ENCODE measurements around the gene HID1. TPM values are rescaled to one million over a fixed set of nuclear protein-coding genes. Genes with fewer than 3 reads are reported as not detected.

HID1 gene
- total RNA-seq, 1 experiment from 2014 or later, result 43.8 TPM

DNA sequence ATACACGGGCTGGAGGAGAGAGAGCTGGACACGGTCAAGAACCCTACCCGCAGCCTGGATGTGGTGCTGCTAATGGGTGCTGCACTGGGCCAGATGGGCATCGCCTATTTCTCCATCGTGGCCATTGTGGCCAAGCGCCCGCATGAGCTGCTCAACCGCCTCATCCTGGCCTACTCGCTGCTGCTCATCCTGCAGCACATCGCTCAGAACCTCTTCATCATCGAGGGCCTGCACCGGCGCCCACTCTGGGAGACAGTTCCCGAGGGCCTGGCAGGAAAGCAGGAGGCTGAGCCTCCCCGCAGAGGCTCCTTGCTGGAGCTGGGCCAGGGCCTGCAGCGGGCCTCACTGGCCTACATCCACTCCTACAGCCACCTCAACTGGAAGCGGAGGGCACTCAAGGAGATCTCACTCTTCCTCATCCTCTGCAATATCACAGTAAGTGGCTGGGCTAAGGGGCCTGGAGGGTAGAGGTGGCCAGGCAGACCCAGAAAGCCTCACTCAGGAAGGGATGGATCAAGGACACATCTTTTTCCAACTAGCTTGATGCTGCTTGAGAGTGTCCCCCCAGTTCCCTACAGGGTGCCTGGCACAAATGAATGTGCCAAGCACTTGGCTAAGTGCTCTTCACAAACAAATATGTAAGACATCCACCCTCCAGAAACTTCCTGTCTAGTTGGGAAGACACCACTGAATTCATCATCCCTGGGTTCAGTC, 25.4 kb downstream of the HID1 start:
- POLR2A ChIA-PET, result interaction anchor here (1.0 kb wide), 1 partner anchor 33 kb away, joined by 3 read pairs; no protein-coding TSS in a partner anchor
- H3K27ac ChIP-seq (ENCODE audit: low read depth, low read length), result no peak overlapping the region
- H3K9me3 ChIP-seq (ENCODE audit: control insufficient read depth in 1 of 2, insufficient read depth in 1 of 2, low read depth in 1 of 2, low read length in 2 of 2), result no peaks in the 10 kb centered on the region
- no peaks in the 10 kb centered on the region for H3K27me3 ChIP-seq (ENCODE audit: insufficient read depth, low read length)
- BruUV-seq (replicated peaks), result no TSS peak
- TF ChIP-seq POLR2A (IDR thresholded peaks at IDR 0.05; ENCODE audit: borderline replicate concordance, extremely low read depth, insufficient read depth, insufficient read length) (no peak), CBX3 (IDR thresholded peaks at IDR 0.05; ENCODE audit: low read depth) (no peak), ATF3 (IDR thresholded peaks at IDR 0.05) (no peak), TCF7L2 (IDR thresholded peaks at IDR 0.05; ENCODE audit: borderline replicate concordance, extremely low read depth, insufficient read depth, insufficient read length) (no peak), SRF (IDR thresholded peaks at IDR 0.05; ENCODE audit: low read depth) (no peak), EGR1 (IDR thresholded peaks at IDR 0.05; ENCODE audit: low read depth) (no peak), ZNF274 (IDR thresholded peaks at IDR 0.05; ENCODE audit: low read depth, low read length) (no peak), FOSL1 (IDR thresholded peaks at IDR 0.05; ENCODE audit: low read depth) (no peak), EZH2 (IDR thresholded peaks at IDR 0.05) (no peak), ZBTB33 (IDR thresholded peaks at IDR 0.05; ENCODE audit: extremely low read depth, insufficient replicate concordance, low read length) (no peak), SP1 (IDR thresholded peaks at IDR 0.05; ENCODE audit: low read depth) (no peak), ZFX (IDR thresholded peaks at IDR 0.05) (no peak), SIN3A (IDR thresholded peaks at IDR 0.05; ENCODE audit: low read depth) (no peak), CEBPB (IDR thresholded peaks at IDR 0.05; ENCODE audit: low read depth) (no peak), EZH2phosphoT487 (IDR thresholded peaks at IDR 0.05; ENCODE audit: borderline replicate concordance) (no peak), YY1 (IDR thresholded peaks at IDR 0.05; ENCODE audit: extremely low read depth, insufficient replicate concordance, low read depth, low read length) (no peak), RAD21 (IDR thresholded peaks at IDR 0.05; ENCODE audit: low read depth) (no peak), MAX (IDR thresholded peaks at IDR 0.05) (no peak)
- TF ChIP-seq, protein P1, sequence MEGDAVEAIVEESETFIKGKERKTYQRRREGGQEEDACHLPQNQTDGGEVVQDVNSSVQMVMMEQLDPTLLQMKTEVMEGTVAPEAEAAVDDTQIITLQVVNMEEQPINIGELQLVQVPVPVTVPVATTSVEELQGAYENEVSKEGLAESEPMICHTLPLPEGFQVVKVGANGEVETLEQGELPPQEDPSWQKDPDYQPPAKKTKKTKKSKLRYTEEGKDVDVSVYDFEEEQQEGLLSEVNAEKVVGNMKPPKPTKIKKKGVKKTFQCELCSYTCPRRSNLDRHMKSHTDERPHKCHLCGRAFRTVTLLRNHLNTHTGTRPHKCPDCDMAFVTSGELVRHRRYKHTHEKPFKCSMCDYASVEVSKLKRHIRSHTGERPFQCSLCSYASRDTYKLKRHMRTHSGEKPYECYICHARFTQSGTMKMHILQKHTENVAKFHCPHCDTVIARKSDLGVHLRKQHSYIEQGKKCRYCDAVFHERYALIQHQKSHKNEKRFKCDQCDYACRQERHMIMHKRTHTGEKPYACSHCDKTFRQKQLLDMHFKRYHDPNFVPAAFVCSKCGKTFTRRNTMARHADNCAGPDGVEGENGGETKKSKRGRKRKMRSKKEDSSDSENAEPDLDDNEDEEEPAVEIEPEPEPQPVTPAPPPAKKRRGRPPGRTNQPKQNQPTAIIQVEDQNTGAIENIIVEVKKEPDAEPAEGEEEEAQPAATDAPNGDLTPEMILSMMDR (IDR thresholded peaks at IDR 0.05 in 2 of 3, conservative IDR thresholded peaks at IDR 0.05 in 1 of 3; ENCODE audit: borderline replicate concordance in 1 of 3, insufficient read depth in 1 of 3, low read depth in 2 of 3, low read length in 2 of 3), result no peak
- TF ChIP-seq, protein P2, sequence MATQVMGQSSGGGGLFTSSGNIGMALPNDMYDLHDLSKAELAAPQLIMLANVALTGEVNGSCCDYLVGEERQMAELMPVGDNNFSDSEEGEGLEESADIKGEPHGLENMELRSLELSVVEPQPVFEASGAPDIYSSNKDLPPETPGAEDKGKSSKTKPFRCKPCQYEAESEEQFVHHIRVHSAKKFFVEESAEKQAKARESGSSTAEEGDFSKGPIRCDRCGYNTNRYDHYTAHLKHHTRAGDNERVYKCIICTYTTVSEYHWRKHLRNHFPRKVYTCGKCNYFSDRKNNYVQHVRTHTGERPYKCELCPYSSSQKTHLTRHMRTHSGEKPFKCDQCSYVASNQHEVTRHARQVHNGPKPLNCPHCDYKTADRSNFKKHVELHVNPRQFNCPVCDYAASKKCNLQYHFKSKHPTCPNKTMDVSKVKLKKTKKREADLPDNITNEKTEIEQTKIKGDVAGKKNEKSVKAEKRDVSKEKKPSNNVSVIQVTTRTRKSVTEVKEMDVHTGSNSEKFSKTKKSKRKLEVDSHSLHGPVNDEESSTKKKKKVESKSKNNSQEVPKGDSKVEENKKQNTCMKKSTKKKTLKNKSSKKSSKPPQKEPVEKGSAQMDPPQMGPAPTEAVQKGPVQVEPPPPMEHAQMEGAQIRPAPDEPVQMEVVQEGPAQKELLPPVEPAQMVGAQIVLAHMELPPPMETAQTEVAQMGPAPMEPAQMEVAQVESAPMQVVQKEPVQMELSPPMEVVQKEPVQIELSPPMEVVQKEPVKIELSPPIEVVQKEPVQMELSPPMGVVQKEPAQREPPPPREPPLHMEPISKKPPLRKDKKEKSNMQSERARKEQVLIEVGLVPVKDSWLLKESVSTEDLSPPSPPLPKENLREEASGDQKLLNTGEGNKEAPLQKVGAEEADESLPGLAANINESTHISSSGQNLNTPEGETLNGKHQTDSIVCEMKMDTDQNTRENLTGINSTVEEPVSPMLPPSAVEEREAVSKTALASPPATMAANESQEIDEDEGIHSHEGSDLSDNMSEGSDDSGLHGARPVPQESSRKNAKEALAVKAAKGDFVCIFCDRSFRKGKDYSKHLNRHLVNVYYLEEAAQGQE (IDR thresholded peaks at IDR 0.05; ENCODE audit: low read depth), result no peak
- H4K20me1 ChIP-seq (ENCODE audit: insufficient read depth), result no peaks in the 10 kb centered on the region
- no peaks in the 10 kb centered on the region for H3K79me2 ChIP-seq (ENCODE audit: insufficient read depth, low read length)
- H3K4me3 ChIP-seq (replicated peaks in 1 of 2; ENCODE audit: low read depth in 1 of 2, low read length in 2 of 2), result no peak overlapping the region
- no peak for ATAC-seq
- no peak for DNase-seq (ENCODE audit: low read depth, low spot score)
- H3K9ac ChIP-seq (ENCODE audit: low read length), result no peak overlapping the region
- H3K9me2 ChIP-seq (ENCODE audit: insufficient read depth), result no peaks in the 10 kb centered on the region
- no peak overlapping the region for H2AFZ ChIP-seq (ENCODE audit: low read depth, low read length, poor library complexity, severe bottlenecking)
- H3K4me2 ChIP-seq (ENCODE audit: low read length), result no peak overlapping the region
- CTCF ChIA-PET, result interaction anchor here (1.4 to 4.1 kb wide), 2 partner anchors 11 to 14 kb away, joined by 4 to 24 read pairs; no protein-coding TSS in a partner anchor
- intact Hi-C loops (cut with micrococcal nuclease), result no loop called here
- no peaks in the 10 kb centered on the region for H3K36me3 ChIP-seq (ENCODE audit: control insufficient read depth in 1 of 2, insufficient read depth in 2 of 2, low read length in 2 of 2)
- peaks cover 12 to 26% of the 10 kb centered on the region in 2 experiments for H3K4me1 ChIP-seq (ENCODE audit: control insufficient read depth in 1 of 2, insufficient read depth in 2 of 2, low read length in 2 of 2)
- RAD21 ChIA-PET (ENCODE audit: low non-redundant PET in 1 of 2, low total read pairs in 2 of 2, uncharacterized antibody in 2 of 2, unreplicated experiment in 2 of 2), result no interaction called here
